Measurements from ENCODE around the gene SLC9C2.
A peak's percentile ranks its signal among the peaks of the same experiment; 100 is the strongest.
"Not testable (repeated sequence)": the region's sequence is repeated elsewhere in the genome, so short reads cannot be mapped to it uniquely, and the experiment has no call there.

The SLC9C2 gene

GRCh38 chr1:173590557-173590956 lies 12.3 kb downstream of the SLC9C2 start:
- no peak for DNase-seq
- intact Hi-C loops (cut with DNase I), result no loop called here

DNA sequence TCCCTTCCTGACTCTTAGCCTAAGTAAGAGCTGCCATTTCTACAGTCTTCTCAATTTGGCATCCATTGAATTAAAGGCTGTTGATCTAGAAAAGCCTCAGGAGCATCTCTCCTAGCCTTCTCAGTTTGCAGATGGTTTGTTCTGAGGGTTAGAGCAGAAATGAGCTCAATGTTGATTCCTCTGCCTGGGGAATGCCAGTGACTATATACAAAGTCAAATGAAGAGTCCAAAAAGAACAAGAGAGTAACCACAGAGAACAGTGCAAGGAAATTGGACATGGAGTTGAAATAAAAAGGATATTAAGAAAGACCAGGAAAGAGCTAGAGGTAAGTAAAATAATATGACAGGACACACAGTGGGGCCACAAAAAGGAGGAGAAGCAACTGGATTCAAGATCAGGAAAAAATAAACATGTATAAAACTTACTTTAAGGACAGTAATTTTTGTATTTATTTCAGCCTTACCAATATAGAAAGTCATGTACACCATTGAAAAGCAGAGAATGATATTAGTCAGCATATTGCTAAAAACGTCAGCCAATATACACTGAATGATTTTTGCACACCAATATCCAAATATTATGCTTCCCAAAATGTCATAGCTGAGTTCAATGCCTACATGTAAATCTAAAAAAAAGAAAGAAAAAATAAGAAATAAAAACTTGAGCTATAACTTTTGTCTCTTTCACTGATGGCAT lies 21.3 kb downstream of the SLC9C2 start:
- no peak for DNase-seq
- intact Hi-C loops (cut with DNase I), result no loop called here

DNA sequence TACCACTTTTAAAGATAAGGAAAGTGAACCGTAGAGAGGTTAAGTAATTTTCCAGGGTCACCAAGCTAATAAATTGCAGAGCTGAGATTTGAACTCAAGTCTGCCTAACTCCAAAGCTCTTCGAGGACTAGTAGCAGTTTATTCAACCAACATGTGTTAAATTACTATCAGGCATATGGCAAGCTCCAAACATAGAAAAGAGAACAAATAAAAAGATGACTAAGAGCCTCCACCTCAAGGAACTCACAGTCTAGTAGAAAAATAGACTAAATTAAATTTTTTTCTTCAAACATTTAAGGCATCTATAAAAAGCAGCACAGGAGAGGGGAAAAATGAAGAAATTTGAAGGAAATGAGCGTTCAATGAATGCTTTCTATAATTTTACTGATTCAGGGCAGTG lies 22.2 kb downstream of the SLC9C2 start:
- no peak for DNase-seq
- intact Hi-C loops (cut with DNase I), result no loop called here

DNA sequence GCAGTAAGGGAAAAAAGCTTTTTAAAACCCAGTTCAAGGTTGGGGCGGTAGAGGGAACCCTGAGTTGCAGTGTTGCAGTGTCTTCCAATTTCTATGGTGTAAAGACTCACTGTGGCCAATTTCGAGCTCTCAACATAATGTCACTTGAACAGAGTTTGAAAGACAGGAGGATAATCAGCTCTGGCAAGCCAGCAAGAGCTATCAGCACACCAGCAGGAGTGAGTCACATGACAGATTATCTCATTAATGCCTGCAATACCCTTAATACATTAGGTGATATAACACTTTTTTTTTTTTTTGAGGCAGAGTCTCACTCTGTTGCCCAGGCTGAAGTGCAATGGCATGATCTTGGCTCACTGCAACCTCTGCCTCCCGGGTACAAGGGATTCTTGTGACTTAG lies 22.8 kb downstream of the SLC9C2 start:
- no peak for DNase-seq
- intact Hi-C loops (cut with DNase I), result no loop called here

DNA sequence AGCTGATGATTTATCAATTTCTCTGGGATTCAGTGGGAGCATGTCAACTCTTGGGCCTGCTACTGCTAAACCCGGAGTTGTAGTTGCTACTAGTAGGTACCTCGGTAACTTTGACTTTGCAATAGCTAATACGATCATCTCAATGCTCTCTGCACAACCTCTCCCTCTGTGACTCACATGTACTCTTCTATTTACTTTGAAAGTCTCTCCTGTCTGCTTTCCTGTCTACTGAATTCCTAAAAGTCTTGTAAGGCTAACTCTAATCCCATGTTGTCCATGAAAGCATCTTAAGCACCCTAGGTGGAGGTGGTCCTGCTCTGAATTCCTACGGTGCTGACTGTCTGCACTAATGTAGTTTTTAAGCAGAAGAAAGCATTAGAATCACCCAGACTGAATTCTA lies 29.3 kb downstream of the SLC9C2 start:
- intact Hi-C loops (cut with DNase I), result no loop called here
- DNase-seq, result no peak

GRCh38 chr1:173572201-173572873 lies 30.5 kb downstream of the SLC9C2 start:
- intact Hi-C loops (cut with DNase I), result no loop called here
- no peak for DNase-seq

DNA sequence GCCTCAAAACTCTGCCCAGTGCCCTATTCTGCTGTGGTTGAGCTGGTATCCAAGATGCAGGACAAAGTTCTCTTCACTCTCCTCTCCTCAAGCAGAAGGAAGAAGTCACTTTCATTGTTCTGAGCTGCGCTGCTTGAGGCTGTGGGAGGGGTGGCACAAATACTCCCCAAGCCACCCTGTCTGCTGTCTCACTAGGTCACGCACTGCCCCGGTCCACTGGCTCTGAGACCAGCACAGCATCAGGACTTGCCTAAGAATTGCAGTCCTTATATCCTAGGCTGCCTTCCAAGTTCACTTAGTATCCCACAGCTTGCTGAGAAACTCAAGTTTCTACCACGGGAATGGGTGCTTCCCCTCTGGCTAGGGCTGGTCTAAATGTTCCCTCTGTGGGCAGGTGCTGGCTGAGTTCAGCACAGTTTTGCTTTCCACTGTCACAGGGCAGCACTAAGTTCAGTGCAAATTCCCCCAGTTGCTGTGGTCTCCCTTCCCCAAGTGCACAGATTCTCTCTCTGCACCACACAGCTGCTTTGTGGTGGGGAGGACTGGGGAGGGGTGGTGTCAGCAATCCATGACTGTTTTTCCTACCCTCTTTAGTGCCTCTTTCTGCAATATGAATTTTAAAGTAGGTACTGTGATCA lies 32.4 kb downstream of the SLC9C2 start:
- intact Hi-C loops (cut with DNase I), result no loop called here
- no peak for DNase-seq

- intact Hi-C loops (cut with DNase I), result no loop called here
- no peak for DNase-seq
These were observed 34.4 kb downstream of the SLC9C2 start for GRCh38 chr1:173568483-173568882.

DNA sequence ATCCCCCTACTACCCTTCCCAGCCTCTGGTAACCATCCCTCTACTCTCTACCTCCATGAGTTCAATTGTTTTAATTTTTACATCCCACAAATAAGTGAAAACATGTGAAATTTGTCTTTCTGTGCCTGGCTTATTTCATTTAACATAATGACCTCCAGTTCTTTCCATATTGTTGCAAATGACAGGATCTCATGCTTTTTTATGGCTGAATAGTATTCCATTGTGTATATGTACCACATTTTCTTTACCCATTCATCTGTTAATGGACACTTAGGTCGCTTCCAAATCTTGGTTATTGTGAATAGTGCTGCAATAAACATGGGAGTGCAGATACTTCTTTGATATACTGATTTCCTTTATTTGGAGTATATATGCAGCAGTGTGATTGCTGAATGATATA lies 39.0 kb downstream of the SLC9C2 start:
- intact Hi-C loops (cut with DNase I); DNase-seq: not testable (repeated sequence)

GRCh38 chr1:173562813-173563212 lies 40.1 kb downstream of the SLC9C2 start:
- DNase-seq, result no peak
- intact Hi-C loops (cut with DNase I), result no loop called here

- no peak for DNase-seq
- intact Hi-C loops (cut with DNase I), result no loop called here
These were observed 41.6 kb downstream of the SLC9C2 start for GRCh38 chr1:173561263-173561662.

DNA sequence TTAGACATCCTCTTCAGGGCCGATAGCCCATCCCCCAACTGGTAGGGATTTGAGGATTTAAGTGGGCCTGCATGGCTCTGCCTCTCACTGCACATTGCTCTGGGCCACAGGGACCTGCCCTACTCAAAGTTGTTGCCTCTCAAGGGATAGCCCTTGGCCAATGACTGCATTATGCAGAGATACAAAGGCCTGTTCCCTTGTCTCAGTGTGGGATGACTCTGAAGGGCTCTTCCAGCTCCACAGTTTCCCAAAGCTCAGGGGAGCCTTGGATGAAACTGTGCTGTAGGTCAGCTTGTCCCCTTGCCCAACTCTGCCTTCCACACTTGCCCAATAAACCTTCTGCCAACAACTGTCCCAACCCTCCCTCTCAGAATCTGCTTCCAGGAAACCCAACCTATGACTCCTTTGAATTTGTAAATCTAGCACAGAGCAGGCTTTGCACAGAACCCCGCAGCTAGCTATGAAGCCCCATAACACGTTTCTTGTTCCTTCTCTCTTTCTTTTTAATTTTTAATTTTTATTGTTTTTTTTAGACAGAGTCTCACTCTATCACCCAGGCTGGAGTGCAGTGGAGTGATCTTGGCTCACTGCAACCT lies 42.5 kb downstream of the SLC9C2 start:
- intact Hi-C loops (cut with DNase I), result no loop called here
- DNase-seq, result no peak

DNA sequence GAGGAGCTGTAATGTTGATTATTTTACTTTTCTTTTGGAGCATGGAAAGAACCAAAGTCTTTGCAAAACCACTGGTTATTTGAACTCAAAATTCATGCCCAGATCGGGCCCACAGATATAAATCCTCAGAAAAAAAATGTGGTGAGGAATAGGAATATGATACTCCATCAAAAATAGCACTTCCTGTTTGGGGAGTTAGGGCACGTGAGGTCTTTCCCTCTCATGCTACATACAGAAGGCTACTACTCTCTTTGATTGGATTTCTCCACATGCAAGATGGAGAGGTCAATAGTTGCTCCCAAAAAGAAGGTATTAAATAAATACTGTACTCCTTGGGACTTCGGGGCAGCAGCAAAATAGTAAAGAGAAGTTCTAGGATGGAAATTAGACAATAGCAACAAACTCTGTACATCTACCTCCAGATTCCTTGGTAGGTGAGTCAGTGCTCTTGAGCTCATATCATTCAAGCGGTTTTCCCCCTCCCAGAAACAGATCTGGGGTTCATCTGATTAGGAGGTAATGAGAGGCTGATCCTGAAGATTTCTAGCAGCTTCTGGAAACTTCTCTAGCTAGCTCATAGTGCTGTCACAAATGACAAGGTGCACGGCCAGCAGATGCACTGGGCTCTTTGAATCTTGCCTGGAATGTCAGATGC lies 47.1 kb downstream of the SLC9C2 start:
- intact Hi-C loops (cut with DNase I), result no loop called here

GRCh38 chr1:173554541-173555250 lies 48.2 kb downstream of the SLC9C2 start:
- intact Hi-C loops (cut with DNase I), result no loop called here
- peak in 1 of 10 donors; percentile 73 for DNase-seq

More for the DNA sequence above, 47.1 kb downstream of the SLC9C2 start:
- no peak for DNase-seq

DNA sequence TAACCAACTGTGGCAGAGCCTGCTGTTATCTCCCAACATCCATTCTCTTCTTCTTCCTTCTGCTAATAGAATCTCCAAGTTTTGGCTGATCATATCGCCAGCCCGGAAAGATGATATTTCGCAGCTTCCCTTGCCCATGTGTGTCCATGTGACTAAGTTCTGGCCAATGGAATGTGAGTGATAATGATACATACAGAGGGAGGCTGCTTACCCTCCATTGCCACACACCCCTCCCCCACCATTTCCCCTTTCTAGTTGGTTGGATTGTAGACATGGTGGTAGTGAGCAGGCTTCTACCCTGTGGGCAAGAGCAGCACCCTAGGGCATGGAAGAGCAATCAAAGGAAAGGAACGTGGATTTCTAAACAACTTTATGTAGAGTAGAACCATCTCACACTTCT lies 48.8 kb downstream of the SLC9C2 start:
- no peak for DNase-seq

DNA sequence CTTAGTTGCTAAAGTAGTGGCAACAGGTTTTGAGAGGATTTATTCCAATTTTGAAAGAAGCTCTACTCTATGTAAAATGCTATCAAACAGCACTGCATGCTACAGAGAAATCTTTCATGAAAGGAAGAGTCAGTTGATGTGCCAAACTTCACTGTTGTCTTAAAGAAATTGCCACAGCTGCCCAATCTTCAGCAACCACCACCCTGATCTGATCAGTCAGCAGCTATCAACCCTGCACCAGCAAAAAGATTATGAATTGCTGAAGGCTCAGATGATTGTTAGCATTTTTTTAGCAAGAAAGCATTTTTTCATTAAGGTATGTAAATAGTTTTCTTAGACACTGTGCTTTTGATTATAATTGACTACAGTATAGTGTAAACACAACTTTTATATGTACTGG lies 49.6 kb downstream of the SLC9C2 start:
- intact Hi-C loops (cut with DNase I), result no loop called here
- DNase-seq, result no peak

More for the DNA sequence above, 48.8 kb downstream of the SLC9C2 start:
- intact Hi-C loops (cut with DNase I), result no loop called here

GRCh38 chr1:173551699-173552098 lies 51.2 kb downstream of the SLC9C2 start:
- no peak for DNase-seq

DNA sequence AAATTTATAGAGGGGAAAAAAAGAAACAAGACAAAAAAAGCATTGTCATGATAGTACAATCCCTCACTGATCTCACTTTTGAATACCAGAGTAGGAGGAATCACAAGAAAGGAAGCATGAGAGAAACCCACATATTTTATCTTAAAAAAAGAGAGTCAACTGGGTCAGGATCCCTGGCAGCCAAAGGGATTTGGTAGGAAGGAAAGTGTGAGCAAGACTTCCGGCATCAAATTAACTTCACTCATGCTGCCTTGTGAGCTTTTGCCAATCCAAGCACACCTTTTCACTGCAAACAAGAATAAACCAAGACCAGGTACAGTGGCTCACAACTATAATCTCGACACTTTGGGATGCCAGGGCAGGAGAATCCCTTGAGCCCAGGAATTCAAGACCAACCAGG lies 53.1 kb downstream of the SLC9C2 start:
- DNase-seq, result no peak
- intact Hi-C loops (cut with DNase I), result no loop called here

More at GRCh38 chr1:173551699-173552098, 51.2 kb downstream of the SLC9C2 start:
- intact Hi-C loops (cut with DNase I), result no loop called here

DNA sequence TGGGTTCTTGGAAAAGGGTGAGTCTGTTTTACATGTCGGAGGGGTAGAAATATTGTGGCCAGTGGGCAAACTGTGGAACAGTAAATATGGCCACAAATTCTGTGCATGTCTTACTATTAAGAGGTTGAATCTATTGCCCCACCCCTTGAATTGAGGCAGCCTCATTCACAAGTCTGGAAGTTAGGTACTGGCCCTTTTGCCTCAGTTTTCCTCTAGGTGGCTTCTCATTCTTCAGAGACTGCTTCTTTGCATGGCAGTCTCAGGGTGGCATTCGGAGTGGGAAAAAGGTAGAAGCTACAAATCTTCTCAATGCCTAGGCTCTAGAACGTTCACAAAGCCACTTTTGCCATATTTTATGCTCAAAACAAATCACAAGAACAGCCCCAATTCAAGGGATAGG lies 57.2 kb downstream of the SLC9C2 start:
- intact Hi-C loops (cut with DNase I), result no loop called here
- no peak for DNase-seq

DNA sequence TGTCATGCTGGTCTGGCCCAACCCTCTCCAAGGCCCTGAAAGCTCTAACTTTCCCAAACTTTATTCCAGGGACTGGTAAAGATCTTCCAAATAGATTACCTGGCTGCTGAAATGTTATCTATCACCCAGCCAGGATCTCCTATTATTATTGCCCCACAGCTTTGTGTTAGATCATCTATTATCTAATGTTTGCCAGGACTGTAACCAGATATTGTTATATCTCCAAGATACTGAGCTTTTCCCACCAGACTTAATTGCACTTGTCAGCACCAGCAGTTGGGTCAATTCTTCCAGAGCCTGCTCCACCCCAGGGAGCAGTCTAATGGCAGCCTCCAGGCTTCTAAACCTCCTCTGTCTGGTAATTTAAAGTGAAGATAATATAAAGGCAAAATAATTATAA lies 66.6 kb downstream of the SLC9C2 start:
- intact Hi-C loops (cut with DNase I), result no loop called here
- no peak for DNase-seq

Measured in posterior cingulate gyrus (tissue), 11 donors.